IPS-18a (cell line): ENCODE data around the gene ENPP5.
"Not testable (repeated sequence)": the region's sequence is repeated elsewhere in the genome, so short reads cannot be mapped to it uniquely, and the experiment has no call there.

Experiments
- H3K27ac ChIP-seq: one replicate; pipeline ENCODE4 v1.5.1; 2013; ENCODE audit warnings: low read length
- H3K27me3 ChIP-seq: one replicate; pipeline ENCODE4 v1.6.1; 2013; ENCODE audit warnings: mild to moderate bottlenecking, low read length; ENCODE audit not compliant: control insufficient read depth, insufficient read depth
- H3K36me3 ChIP-seq: one replicate; pipeline ENCODE4 v1.6.1; 2013; ENCODE audit warnings: low read depth, low read length; ENCODE audit not compliant: control insufficient read depth
- H3K4me1 ChIP-seq: one replicate; pipeline ENCODE4 v1.6.1; 2013; ENCODE audit warnings: low read depth, low read length; ENCODE audit not compliant: control insufficient read depth
- H3K4me3 ChIP-seq: one replicate; pipeline ENCODE4 v1.5.1; 2013; ENCODE audit warnings: low read length
- H3K9ac ChIP-seq: one replicate; pipeline ENCODE4 v1.6.1; 2013; ENCODE audit warnings: mild to moderate bottlenecking, low read length, moderate library complexity
- H3K9me3 ChIP-seq: one replicate; pipeline ENCODE4 v1.6.1; 2013; ENCODE audit warnings: low read depth, low read length; ENCODE audit not compliant: control insufficient read depth

ENPP5 gene

DNA sequence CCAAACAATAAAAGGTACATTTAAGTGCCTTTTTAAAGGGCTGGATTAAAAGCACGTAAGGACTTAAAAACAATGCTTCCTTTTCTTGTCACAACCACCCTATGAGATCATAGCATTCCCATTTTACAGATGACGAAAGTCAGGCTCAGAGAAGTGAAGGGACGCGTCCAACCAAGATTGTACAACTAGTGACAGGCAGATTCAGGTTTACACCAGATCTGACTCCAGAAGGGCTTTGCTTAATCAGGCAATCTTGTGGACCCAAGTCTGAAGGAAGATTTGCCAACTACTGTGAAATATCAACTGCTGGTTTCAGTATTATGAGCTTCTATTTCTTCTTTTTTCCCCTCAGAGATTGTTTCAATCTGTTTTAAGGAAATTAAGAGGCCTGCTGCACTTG lies 40.1 kb downstream of the ENPP5 start:
- H3K4me1 ChIP-seq, result no peaks in the 10 kb centered on the region
- H3K9me3 ChIP-seq, result no peaks in the 10 kb centered on the region
- H3K9ac ChIP-seq, result no peak overlapping the region
- no peak overlapping the region for H3K27ac ChIP-seq
- no peaks in the 10 kb centered on the region for H3K36me3 ChIP-seq
- peaks cover 18% of the 10 kb centered on the region for H3K27me3 ChIP-seq
- H3K4me3 ChIP-seq, result peak overlapping the region; percentile 89

DNA sequence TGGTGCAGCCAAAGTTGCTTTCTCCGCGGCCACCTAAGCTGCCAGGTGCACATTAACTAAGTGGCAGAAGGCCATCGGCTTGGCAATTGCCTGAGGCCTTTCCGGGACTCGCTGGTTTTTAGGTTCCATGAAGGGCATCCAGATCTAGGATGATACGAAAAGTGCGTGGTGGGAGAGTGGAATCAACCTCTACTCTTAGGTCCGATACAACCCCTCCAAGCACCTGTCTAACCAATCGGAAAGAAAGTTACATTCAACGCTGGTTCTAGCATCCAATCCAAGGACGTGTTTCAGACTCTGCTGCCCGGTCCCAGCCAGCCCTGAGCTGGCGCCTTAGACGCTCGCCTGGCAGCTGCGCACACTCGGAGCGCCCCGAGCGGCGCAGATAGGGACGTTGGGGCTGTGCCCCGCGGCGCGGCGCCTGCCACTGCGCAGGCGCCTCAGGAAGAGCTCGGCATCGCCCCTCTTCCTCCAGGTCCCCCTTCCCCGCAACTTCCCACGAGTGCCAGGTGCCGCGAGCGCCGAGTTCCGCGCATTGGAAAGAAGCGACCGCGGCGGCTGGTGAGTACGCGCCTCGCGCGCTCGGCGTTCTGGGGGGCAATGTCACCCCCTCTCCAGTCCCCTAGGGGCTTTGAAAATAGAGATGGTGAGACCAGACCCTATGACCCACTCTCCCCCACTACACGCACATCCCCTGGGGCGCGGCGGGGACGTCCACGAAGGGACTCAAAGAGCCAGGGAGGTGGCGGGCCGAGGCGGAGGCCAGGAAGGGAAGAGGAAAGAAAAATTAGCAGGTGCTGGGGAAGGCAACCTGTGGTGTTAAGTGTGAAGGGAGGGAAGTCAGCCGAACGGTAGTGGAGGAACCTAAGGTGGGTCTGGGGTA lies 40.9 kb downstream of the ENPP5 start, which contains the start of gene ENPP4:
ENPP4 (plus strand) TSS at position 361 of the 883 bp plus-strand sequence. CDS start 9,595 bp downstream, outside the sequence.
- Histone ChIP-seq H3K9ac (peak within 1 kb of the TSS; percentile 48), H3K4me3 (peak within 1 kb of the TSS; percentile 89), H3K27me3 (peaks cover 18% of the 10 kb centered on the region), H3K27ac (no peak within 1 kb of the TSS), H3K4me1 (no peaks in the 10 kb centered on the region), H3K36me3 (no peaks in the 10 kb centered on the region), H3K9me3 (no peaks in the 10 kb centered on the region)

DNA sequence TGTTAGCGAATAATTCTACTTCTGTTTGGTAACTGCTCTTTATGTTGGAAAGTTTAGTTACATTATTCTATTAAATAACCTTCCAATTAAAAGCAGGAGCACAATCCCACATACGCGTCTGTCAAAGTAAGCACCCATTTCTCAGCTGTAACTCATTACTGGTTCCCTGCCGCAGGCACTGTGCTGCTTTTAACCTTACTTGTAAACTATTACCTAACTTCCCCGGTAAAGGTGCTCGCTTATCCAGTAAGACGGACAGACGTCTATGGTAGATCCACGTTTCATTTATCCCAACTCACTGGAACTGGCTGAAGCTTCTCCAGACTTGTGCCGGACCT lies 41.5 kb downstream of the ENPP5 start:
- Histone ChIP-seq H3K9ac (peak overlapping the region; percentile 34), H3K27ac (no peak overlapping the region), H3K9me3 (no peaks in the 10 kb centered on the region)

DNA sequence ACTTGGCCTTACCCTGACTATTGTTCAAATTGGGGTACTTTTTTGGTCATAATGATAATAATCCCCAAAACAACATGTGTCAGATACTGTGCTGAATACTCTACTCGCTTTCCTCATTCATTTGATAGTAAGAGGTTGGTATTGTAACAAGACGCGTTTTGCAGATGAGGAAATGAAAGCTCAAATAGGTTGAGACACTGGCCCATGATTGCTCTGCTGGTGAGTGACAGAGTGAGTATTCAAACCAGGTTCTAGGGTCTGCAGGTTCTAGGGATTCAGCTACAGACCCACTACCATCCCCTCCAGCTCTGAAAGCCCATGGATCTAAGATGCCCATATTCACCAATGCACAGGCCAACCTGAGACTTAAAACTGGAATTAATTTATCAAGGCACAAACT lies 42.3 kb downstream of the ENPP5 start:
- no peak overlapping the region for H3K9ac ChIP-seq
- H3K4me3 ChIP-seq, result no peak overlapping the region
- H3K36me3 ChIP-seq, result no peaks in the 10 kb centered on the region

More for the DNA sequence above, 41.5 kb downstream of the ENPP5 start:
- Histone ChIP-seq H3K36me3 (no peaks in the 10 kb centered on the region), H3K4me3 (peak overlapping the region; percentile 89), H3K4me1 (no peaks in the 10 kb centered on the region), H3K27me3 (peaks cover 18% of the 10 kb centered on the region)

DNA sequence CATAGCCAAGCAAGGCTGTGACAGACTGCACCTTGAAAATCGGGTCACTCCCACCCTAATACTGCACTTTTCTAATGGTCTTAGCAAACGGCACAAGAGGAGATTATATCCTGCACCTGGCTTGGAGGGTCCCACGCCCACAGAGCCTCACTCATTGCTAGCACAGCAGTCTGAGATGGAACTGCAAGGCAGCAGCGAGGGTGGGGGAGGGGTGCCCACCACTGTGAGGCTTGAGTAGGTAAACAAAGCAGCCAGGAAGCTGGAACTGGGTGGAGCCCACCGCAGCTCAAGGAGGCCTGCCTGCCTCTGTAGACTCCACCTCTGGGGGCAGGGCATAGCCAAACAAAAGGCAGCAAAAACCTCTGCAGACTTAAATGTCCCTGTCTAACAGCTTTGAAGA lies 51.1 kb downstream of the ENPP5 start:
- H3K9ac ChIP-seq, H3K36me3 ChIP-seq, H3K4me1 ChIP-seq, H3K9me3 ChIP-seq, H3K27ac ChIP-seq, H3K4me3 ChIP-seq, H3K27me3 ChIP-seq: not testable (repeated sequence)

More for the DNA sequence above, 42.3 kb downstream of the ENPP5 start:
- Histone ChIP-seq H3K27me3 (peaks cover 18% of the 10 kb centered on the region), H3K27ac (no peak overlapping the region), H3K9me3 (no peaks in the 10 kb centered on the region), H3K4me1 (no peaks in the 10 kb centered on the region)

DNA sequence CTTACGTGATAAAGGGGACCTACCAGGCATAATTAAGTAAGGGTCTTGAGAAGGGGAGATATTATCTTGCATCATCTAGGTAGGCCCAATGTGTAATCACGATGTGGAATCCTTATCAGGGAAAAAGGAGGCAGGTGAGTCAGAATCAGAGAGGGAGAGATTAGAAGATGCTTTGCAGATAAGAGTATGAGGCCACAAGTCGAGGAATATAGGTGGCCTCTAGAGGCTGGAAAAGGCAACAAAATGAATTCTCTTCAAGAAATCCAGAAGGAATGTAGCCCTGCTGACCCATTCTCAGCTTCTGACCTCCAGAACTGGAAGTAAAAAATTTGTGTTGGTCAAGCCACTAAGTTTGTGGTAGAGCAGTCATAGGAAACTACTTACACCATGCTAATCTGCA lies 51.9 kb downstream of the ENPP5 start:
- Histone ChIP-seq H3K36me3 (no peaks in the 10 kb centered on the region), H3K9me3 (peaks cover 5% of the 10 kb centered on the region), H3K4me3 (no peak overlapping the region), H3K27ac (no peak overlapping the region), H3K9ac (no peak overlapping the region), H3K4me1 (no peaks in the 10 kb centered on the region), H3K27me3 (no peaks in the 10 kb centered on the region)

DNA sequence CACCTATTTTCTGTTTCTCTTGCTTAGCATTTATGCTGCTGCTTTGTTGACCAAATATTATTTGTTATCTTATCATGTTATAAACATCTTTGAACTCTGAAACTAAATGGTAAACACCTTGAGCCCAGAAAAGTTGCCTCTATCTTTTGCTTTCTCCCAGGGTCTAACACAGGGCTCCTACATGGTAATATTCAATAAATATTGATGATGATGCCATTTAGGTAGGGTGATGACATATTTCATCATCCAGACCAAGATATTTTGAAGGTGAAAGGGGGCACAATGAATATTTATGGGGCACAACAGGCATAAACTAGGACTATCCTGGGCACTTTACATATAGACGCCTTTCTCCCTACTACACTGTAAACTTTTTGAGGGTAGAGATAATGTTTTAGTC lies 52.6 kb downstream of the ENPP5 start:
- Histone ChIP-seq H3K4me1 (peaks cover 6% of the 10 kb centered on the region), H3K27me3 (no peaks in the 10 kb centered on the region), H3K27ac (no peak overlapping the region), H3K4me3 (no peak overlapping the region), H3K9ac (no peak overlapping the region), H3K9me3 (peaks cover 5% of the 10 kb centered on the region), H3K36me3 (no peaks in the 10 kb centered on the region)

DNA sequence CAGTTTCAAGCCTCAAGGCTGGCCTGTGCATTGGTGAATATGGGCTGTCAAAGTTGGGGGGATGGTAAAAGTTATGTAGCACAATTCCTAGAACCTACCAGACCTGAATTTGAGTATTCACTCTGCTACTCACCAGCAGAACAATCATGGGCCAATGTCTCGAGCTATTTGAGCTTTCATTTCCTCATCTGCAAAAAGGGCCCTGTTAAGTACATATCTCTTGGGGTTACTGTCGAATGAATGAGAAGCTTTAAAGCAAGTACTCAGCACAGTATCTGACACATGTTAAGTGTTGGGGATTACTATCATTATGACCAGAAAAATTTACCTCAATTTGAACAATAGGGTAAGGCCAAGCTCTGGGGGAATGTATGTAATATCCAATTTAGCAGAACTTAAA lies 54.5 kb downstream of the ENPP5 start:
- H3K9ac ChIP-seq, result no peak overlapping the region
- H3K27me3 ChIP-seq, result no peaks in the 10 kb centered on the region
- H3K27ac ChIP-seq, result no peak overlapping the region
- peaks cover 8% of the 10 kb centered on the region for H3K4me1 ChIP-seq
- no peak overlapping the region for H3K4me3 ChIP-seq
- peaks cover 5% of the 10 kb centered on the region for H3K9me3 ChIP-seq
- no peaks in the 10 kb centered on the region for H3K36me3 ChIP-seq

DNA sequence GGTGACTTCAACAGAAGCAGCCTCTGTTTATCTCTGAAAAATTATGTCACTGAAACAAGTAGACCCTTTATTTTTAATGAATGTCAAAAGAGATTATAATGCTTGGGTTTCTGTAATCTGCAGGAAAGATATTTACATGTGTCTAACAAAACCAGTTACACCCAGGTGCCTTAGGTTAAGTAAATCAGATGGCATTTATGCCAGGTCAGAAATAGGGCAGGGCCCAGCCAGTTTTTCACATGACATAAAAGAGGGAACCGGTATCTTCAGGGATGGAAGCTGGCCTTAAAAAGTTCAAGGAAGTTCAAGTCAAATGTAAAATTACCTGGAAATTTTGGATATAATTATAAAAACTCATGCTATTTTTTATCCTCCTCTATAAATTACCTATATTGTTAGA lies 55.1 kb downstream of the ENPP5 start:
- Histone ChIP-seq H3K9ac (no peak overlapping the region), H3K36me3 (no peaks in the 10 kb centered on the region), H3K27ac (no peak overlapping the region), H3K4me3 (no peak overlapping the region), H3K4me1 (peaks cover 8% of the 10 kb centered on the region), H3K9me3 (peaks cover 5% of the 10 kb centered on the region), H3K27me3 (no peaks in the 10 kb centered on the region)

DNA sequence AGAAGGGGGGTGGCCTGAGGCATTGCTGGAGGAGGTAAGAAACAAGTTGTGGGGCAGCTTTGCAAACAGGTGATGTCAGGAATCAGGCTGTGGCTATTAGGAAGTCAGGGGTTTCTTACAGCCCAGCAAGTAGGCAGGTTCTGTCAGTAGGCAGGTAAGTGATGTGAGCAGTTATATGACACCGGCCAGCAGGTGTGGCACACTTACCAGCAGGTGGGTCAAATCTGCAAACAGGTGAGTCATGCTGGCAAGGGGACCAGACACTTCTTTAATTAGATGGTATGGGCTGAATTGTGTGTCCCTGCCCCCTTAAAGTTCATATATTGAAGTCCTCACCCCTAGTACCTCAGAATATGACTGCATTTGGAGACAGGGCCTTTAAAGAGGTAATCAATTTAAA lies 57.4 kb downstream of the ENPP5 start:
- no peak overlapping the region for H3K9ac ChIP-seq
- H3K9me3 ChIP-seq, result no peaks in the 10 kb centered on the region
- H3K4me1 ChIP-seq, result peaks cover 8% of the 10 kb centered on the region
- H3K27me3 ChIP-seq, result no peaks in the 10 kb centered on the region
- H3K27ac ChIP-seq, result no peak overlapping the region
- H3K4me3 ChIP-seq, result no peak overlapping the region
- no peaks in the 10 kb centered on the region for H3K36me3 ChIP-seq
